NT2/D1 (cell line): ENCODE results near the gene YPEL3.

Source experiments
- SUZ12 ChIP-seq: IDR thresholded peaks from 2 replicates; pipeline ENCODE4 v1.6.1; 2011; ENCODE audit not compliant: insufficient read length, insufficient read depth; ENCODE audit errors: extremely low read depth
- YY1 ChIP-seq: IDR thresholded peaks from 2 replicates; pipeline ENCODE4 v1.6.1; 2011; ENCODE audit not compliant: insufficient read length, insufficient read depth
- ZNF274 ChIP-seq: IDR thresholded peaks from 2 replicates; pipeline ENCODE4 v1.6.1; 2011; ENCODE audit warnings: mild to moderate bottlenecking, low read depth, low read length

GRCh38 chr16:30087181-30087898, 8.7 kb downstream of the YPEL3 start:
- TF ChIP-seq SUZ12 (no peak), YY1 (no peak), ZNF274 (no peak)
